Endothelial cell of umbilical vein (primary cell): Measurements from ENCODE around the gene TSTD1.

Experiments
- POLR2AphosphoS5 ChIP-seq: IDR thresholded peaks from 2 replicates; pipeline ENCODE4 v1.6.1; 2012; ENCODE audit warnings: low read depth, mild to moderate bottlenecking, control low read depth, low read length, moderate library complexity; ENCODE audit not compliant: insufficient read depth
- TF ChIP-seq, protein P1 (sequence below), 2 donors: IDR thresholded peaks; 1 replicate in 1 of 2; 2 replicates in 1 of 2; pipeline ENCODE4 v1.5.1; 2011; ENCODE audit warnings: low read length in 2 of 2, mild to moderate bottlenecking in 2 of 2, moderate library complexity in 2 of 2, control low read depth in 1 of 2, inconsistent platforms in 1 of 2, low read depth in 1 of 2; ENCODE audit not compliant: insufficient read depth in 1 of 2; ENCODE audit errors: extremely low read depth in 1 of 2
- TF ChIP-seq, protein P2 (sequence below): IDR thresholded peaks from 2 replicates; pipeline ENCODE4 v1.6.1; 2011; ENCODE audit not compliant: insufficient read depth, insufficient read length

DNA sequence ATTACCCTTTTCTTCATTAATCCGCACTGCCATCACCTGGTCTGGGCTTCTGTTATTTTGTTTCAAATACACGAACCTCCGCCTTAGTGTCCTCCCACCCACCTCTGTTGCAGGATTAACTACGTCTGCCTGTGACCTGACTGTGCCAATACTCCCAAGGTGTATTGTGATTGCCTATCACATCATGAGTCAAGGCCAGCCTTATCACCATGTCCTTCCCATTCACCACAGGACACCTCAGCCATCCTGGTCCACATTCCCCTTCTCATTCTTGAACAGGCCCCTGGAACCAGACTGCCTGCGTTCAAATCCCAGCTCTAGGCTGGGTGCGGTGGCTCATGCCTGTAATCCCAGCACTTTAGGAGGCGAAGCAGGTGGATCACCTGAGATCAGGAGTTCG, 32.2 kb downstream of the TSTD1 start:
- TF ChIP-seq, protein P1, sequence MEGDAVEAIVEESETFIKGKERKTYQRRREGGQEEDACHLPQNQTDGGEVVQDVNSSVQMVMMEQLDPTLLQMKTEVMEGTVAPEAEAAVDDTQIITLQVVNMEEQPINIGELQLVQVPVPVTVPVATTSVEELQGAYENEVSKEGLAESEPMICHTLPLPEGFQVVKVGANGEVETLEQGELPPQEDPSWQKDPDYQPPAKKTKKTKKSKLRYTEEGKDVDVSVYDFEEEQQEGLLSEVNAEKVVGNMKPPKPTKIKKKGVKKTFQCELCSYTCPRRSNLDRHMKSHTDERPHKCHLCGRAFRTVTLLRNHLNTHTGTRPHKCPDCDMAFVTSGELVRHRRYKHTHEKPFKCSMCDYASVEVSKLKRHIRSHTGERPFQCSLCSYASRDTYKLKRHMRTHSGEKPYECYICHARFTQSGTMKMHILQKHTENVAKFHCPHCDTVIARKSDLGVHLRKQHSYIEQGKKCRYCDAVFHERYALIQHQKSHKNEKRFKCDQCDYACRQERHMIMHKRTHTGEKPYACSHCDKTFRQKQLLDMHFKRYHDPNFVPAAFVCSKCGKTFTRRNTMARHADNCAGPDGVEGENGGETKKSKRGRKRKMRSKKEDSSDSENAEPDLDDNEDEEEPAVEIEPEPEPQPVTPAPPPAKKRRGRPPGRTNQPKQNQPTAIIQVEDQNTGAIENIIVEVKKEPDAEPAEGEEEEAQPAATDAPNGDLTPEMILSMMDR (IDR thresholded peaks at IDR 0.05; ENCODE audit: extremely low read depth in 1 of 2, insufficient read depth in 1 of 2, low read depth in 1 of 2, low read length in 2 of 2) = no peak
- TF ChIP-seq, protein P2, sequence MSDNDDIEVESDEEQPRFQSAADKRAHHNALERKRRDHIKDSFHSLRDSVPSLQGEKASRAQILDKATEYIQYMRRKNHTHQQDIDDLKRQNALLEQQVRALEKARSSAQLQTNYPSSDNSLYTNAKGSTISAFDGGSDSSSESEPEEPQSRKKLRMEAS = no peak
- TF ChIP-seq POLR2AphosphoS5 = no peak
